Activated naive CD4-positive, alpha-beta T cell treated with anti-CD3 and anti-CD28 coated beads, Interleukin-2, amount 50 U/mL, for 24 hours (primary cell): Measurements from ENCODE around the gene ALPK1.

Experiments used
- H3K27ac Mint-ChIP-seq: one replicate; pipeline ENCODE4 v1.8.0; 2021; ENCODE audit warnings: mild to moderate bottlenecking, mixed read lengths
- H3K27me3 Mint-ChIP-seq: one replicate; pipeline ENCODE4 v1.8.0; 2021; ENCODE audit warnings: mixed read lengths
- H3K36me3 Mint-ChIP-seq: one replicate; pipeline ENCODE4 v1.8.0; 2021; ENCODE audit warnings: mixed read lengths
- H3K4me1 Mint-ChIP-seq: one replicate; pipeline ENCODE4 v1.8.0; 2021; ENCODE audit warnings: mixed read lengths
- H3K4me3 Mint-ChIP-seq: one replicate; pipeline ENCODE4 v1.8.0; 2021; ENCODE audit warnings: mild to moderate bottlenecking, mixed read lengths
- H3K9me3 Mint-ChIP-seq: one replicate; pipeline ENCODE4 v1.8.0; 2021; ENCODE audit warnings: mixed read lengths

Gene ALPK1

GRCh38 chr4:112296949-112297880, at the start of gene ALPK1:
ALPK1 (plus strand) TSS chr4:112297369.
- H3K4me1 Mint-ChIP-seq: peaks cover 30% of the 10 kb centered on the region
- peak within 1 kb of the TSS; percentile 88 for H3K4me3 Mint-ChIP-seq
- no peaks in the 10 kb centered on the region for H3K36me3 Mint-ChIP-seq

GRCh38 chr4:112251019-112251643, 46.0 kb upstream of the ALPK1 start:
- H3K36me3 Mint-ChIP-seq: peaks cover 14% of the 10 kb centered on the region
- H3K4me3 Mint-ChIP-seq: no peak overlapping the region
- no peak overlapping the region for H3K27ac Mint-ChIP-seq
- H3K27me3 Mint-ChIP-seq: no peaks in the 10 kb centered on the region
- H3K9me3 Mint-ChIP-seq: no peaks in the 10 kb centered on the region
- peaks cover 20% of the 10 kb centered on the region for H3K4me1 Mint-ChIP-seq

More at GRCh38 chr4:112296949-112297880, at the start of gene ALPK1:
- Mint-ChIP-seq H3K9me3 (no peaks in the 10 kb centered on the region), H3K27ac (peak within 1 kb of the TSS; percentile 97), H3K27me3 (no peaks in the 10 kb centered on the region)

- no peak overlapping the region for H3K27ac Mint-ChIP-seq
- H3K36me3 Mint-ChIP-seq: peaks cover 13% of the 10 kb centered on the region
- H3K9me3 Mint-ChIP-seq: no peaks in the 10 kb centered on the region
- H3K27me3 Mint-ChIP-seq: no peaks in the 10 kb centered on the region
- H3K4me3 Mint-ChIP-seq: no peak overlapping the region
- peaks cover 15% of the 10 kb centered on the region for H3K4me1 Mint-ChIP-seq
Observed at GRCh38 chr4:112252234-112252633, 44.9 kb upstream of the ALPK1 start.

GRCh38 chr4:112253382-112254000, 43.7 kb upstream of the ALPK1 start:
- no peak overlapping the region for H3K4me3 Mint-ChIP-seq
- no peaks in the 10 kb centered on the region for H3K27me3 Mint-ChIP-seq

GRCh38 chr4:112257098-112257497, 40.1 kb upstream of the ALPK1 start:
- Mint-ChIP-seq H3K36me3 (peaks cover 6% of the 10 kb centered on the region), H3K4me1 (no peaks in the 10 kb centered on the region), H3K4me3 (no peak overlapping the region), H3K27me3 (no peaks in the 10 kb centered on the region), H3K27ac (no peak overlapping the region), H3K9me3 (no peaks in the 10 kb centered on the region)

More at GRCh38 chr4:112253382-112254000, 43.7 kb upstream of the ALPK1 start:
- peaks cover 10% of the 10 kb centered on the region for H3K4me1 Mint-ChIP-seq
- peaks cover 8% of the 10 kb centered on the region for H3K36me3 Mint-ChIP-seq
- no peaks in the 10 kb centered on the region for H3K9me3 Mint-ChIP-seq
- no peak overlapping the region for H3K27ac Mint-ChIP-seq

GRCh38 chr4:112266823-112267222, 30.3 kb upstream of the ALPK1 start:
- Mint-ChIP-seq H3K4me3 (no peak overlapping the region), H3K9me3 (no peaks in the 10 kb centered on the region), H3K36me3 (peaks cover 8% of the 10 kb centered on the region), H3K27me3 (no peaks in the 10 kb centered on the region), H3K27ac (no peak overlapping the region), H3K4me1 (peaks cover 24% of the 10 kb centered on the region)

GRCh38 chr4:112270051-112270450, 27.1 kb upstream of the ALPK1 start:
- peak overlapping the region; percentile 52 for H3K27ac Mint-ChIP-seq
- H3K9me3 Mint-ChIP-seq: no peaks in the 10 kb centered on the region
- no peaks in the 10 kb centered on the region for H3K27me3 Mint-ChIP-seq
- no peak overlapping the region for H3K4me3 Mint-ChIP-seq
- H3K4me1 Mint-ChIP-seq: peaks cover 42% of the 10 kb centered on the region
- peaks cover 8% of the 10 kb centered on the region for H3K36me3 Mint-ChIP-seq

GRCh38 chr4:112270640-112271421, 26.3 kb upstream of the ALPK1 start:
- Mint-ChIP-seq H3K4me1 (peaks cover 45% of the 10 kb centered on the region), H3K4me3 (no peak overlapping the region), H3K36me3 (peaks cover 11% of the 10 kb centered on the region), H3K27ac (peak overlapping the region; percentile 71), H3K9me3 (no peaks in the 10 kb centered on the region), H3K27me3 (no peaks in the 10 kb centered on the region)

GRCh38 chr4:112272292-112272691, 24.9 kb upstream of the ALPK1 start:
- no peaks in the 10 kb centered on the region for H3K9me3 Mint-ChIP-seq
- H3K27me3 Mint-ChIP-seq: no peaks in the 10 kb centered on the region
- H3K4me1 Mint-ChIP-seq: peaks cover 48% of the 10 kb centered on the region
- peaks cover 14% of the 10 kb centered on the region for H3K36me3 Mint-ChIP-seq
- peak overlapping the region; percentile 73 for H3K27ac Mint-ChIP-seq
- H3K4me3 Mint-ChIP-seq: no peak overlapping the region

GRCh38 chr4:112274959-112275358, 22.2 kb upstream of the ALPK1 start:
- no peaks in the 10 kb centered on the region for H3K9me3 Mint-ChIP-seq
- H3K27me3 Mint-ChIP-seq: no peaks in the 10 kb centered on the region
- no peak overlapping the region for H3K4me3 Mint-ChIP-seq
- peaks cover 12% of the 10 kb centered on the region for H3K36me3 Mint-ChIP-seq
- peaks cover 67% of the 10 kb centered on the region for H3K4me1 Mint-ChIP-seq
- H3K27ac Mint-ChIP-seq: no peak overlapping the region

- Mint-ChIP-seq H3K4me1 (peaks cover 67% of the 10 kb centered on the region), H3K9me3 (no peaks in the 10 kb centered on the region)
Observed at GRCh38 chr4:112276113-112276512, 21.1 kb upstream of the ALPK1 start.

GRCh38 chr4:112277220-112277619, 19.9 kb upstream of the ALPK1 start:
- Mint-ChIP-seq H3K27me3 (no peaks in the 10 kb centered on the region), H3K4me1 (peaks cover 69% of the 10 kb centered on the region)

More at GRCh38 chr4:112276113-112276512, 21.1 kb upstream of the ALPK1 start:
- Mint-ChIP-seq H3K4me3 (no peak overlapping the region), H3K27ac (peak overlapping the region; percentile 53), H3K27me3 (no peaks in the 10 kb centered on the region), H3K36me3 (peaks cover 9% of the 10 kb centered on the region)

GRCh38 chr4:112277705-112278448, 19.3 kb upstream of the ALPK1 start:
- Mint-ChIP-seq H3K27ac (peak overlapping the region; percentile 76), H3K4me1 (peaks cover 75% of the 10 kb centered on the region), H3K36me3 (peaks cover 16% of the 10 kb centered on the region), H3K9me3 (no peaks in the 10 kb centered on the region), H3K27me3 (no peaks in the 10 kb centered on the region), H3K4me3 (no peak overlapping the region)

More at GRCh38 chr4:112277220-112277619, 19.9 kb upstream of the ALPK1 start:
- Mint-ChIP-seq H3K9me3 (no peaks in the 10 kb centered on the region), H3K36me3 (peaks cover 13% of the 10 kb centered on the region), H3K27ac (peak overlapping the region; percentile 13), H3K4me3 (no peak overlapping the region)

GRCh38 chr4:112279025-112279881, 17.9 kb upstream of the ALPK1 start:
- Mint-ChIP-seq H3K4me1 (peaks cover 75% of the 10 kb centered on the region), H3K27me3 (no peaks in the 10 kb centered on the region), H3K36me3 (peaks cover 18% of the 10 kb centered on the region), H3K27ac (peak overlapping the region; percentile 57), H3K9me3 (no peaks in the 10 kb centered on the region), H3K4me3 (no peak overlapping the region)
